GM12891 (cell line): Measurements from ENCODE around the gene CDH4.

Experiments used
- POLR2A ChIP-seq: IDR thresholded peaks from 2 replicates; pipeline ENCODE4 v1.6.1; 2011; ENCODE audit warnings: low read depth, low read length, control low read depth
- POU2F2 ChIP-seq: IDR thresholded peaks from 2 replicates; pipeline ENCODE4 v1.6.1; 2011; ENCODE audit warnings: low read depth, mild to moderate bottlenecking, control low read depth, low read length, moderate library complexity
- SPI1 ChIP-seq: IDR thresholded peaks from 2 replicates; pipeline ENCODE4 v1.6.1; 2011; ENCODE audit warnings: low read depth, low read length, control low read depth
- TAF1 ChIP-seq: IDR thresholded peaks from 2 replicates; pipeline ENCODE4 v1.6.1; 2011; ENCODE audit warnings: low read depth, low read length, control low read depth

DNA sequence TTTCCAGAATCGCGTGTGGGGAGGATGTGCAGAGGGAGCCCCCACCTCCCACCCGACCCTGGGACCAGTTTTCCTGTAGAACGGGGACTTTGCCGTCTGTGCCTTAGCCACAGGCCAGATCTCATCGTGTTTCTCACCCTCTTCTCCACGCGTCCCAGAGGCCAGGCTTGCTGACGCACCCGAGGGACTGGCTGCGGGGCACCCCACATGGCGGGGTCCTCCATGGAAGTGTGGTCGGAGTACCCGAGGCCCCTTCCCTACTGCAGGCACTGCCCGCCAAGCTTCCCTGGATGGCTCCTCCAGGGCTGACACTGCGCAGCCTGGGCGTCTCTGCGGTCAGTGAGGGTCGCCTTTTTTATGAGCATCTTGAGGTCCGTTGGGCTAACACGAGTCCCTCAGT, 346.5 kb downstream of the CDH4 start:
- TF ChIP-seq POLR2A (no peak), SPI1 (no peak), TAF1 (no peak), POU2F2 (no peak)
